Epidermal melanocyte (primary cell): ENCODE data around the gene RPL35.
A peak's percentile ranks its signal among the peaks of the same experiment; 100 is the strongest.
"Not testable (repeated sequence)": the region's sequence is repeated elsewhere in the genome, so short reads cannot be mapped to it uniquely, and the experiment has no call there.

Experiments used
- DNase-seq: peaks from one replicate; pipeline ENCODE4 v3.0.0; 2011; ENCODE audit warnings: low spot score; ENCODE audit not compliant: insufficient read length

The RPL35 gene

GRCh38 chr9:124852829-124853531 is 8.8 kb downstream of the RPL35 start, which contains the start of gene WDR38:
WDR38 (plus strand) TSS chr9:124853460; CDS start chr9:124853532, 72 bp downstream.
- peak; percentile 90 for DNase-seq

- no peak for DNase-seq
Measured at GRCh38 chr9:124852121-124852828, 9.5 kb downstream of the RPL35 start.

GRCh38 chr9:124849801-124850200 is 12.0 kb downstream of the RPL35 start:
- peak; percentile 95 for DNase-seq

GRCh38 chr9:124846969-124847368 is 14.8 kb downstream of the RPL35 start:
- no peak for DNase-seq

GRCh38 chr9:124846467-124846866 is 15.3 kb downstream of the RPL35 start:
- not testable (repeated sequence) for DNase-seq

GRCh38 chr9:124844291-124844690 is 17.5 kb downstream of the RPL35 start:
- no peak for DNase-seq

GRCh38 chr9:124843456-124844034 is 18.2 kb downstream of the RPL35 start:
- DNase-seq, result no peak

- DNase-seq, result no peak
Measured at GRCh38 chr9:124841075-124841821, 20.5 kb downstream of the RPL35 start.

- no peak for DNase-seq
Measured at GRCh38 chr9:124840300-124840833, 21.4 kb downstream of the RPL35 start.

- no peak for DNase-seq
Measured at GRCh38 chr9:124839612-124840299, 22.0 kb downstream of the RPL35 start.

- not testable (repeated sequence) for DNase-seq
Measured at GRCh38 chr9:124838567-124839275, 23.0 kb downstream of the RPL35 start.

GRCh38 chr9:124838132-124838531 is 23.6 kb downstream of the RPL35 start:
- DNase-seq, result not testable (repeated sequence)

- peak; percentile 84 for DNase-seq
Measured at GRCh38 chr9:124835026-124835557, 26.7 kb downstream of the RPL35 start.

GRCh38 chr9:124834591-124834990 is 27.2 kb downstream of the RPL35 start:
- DNase-seq, result no peak

- DNase-seq, result no peak
Measured at GRCh38 chr9:124831642-124832364, 30.0 kb downstream of the RPL35 start.

- DNase-seq, result no peak
Measured at GRCh38 chr9:124830593-124830992, 31.2 kb downstream of the RPL35 start.

GRCh38 chr9:124829334-124829669 is 32.5 kb downstream of the RPL35 start:
- no peak for DNase-seq

GRCh38 chr9:124828489-124829333 is 33.0 kb downstream of the RPL35 start:
- DNase-seq, result no peak
